LNCaP clone FGC (cell line): ENCODE data around the gene NKAP.
"Not testable (repeated sequence)": the region's sequence is repeated elsewhere in the genome, so short reads cannot be mapped to it uniquely, and the experiment has no call there.

Experiments used
- DNase-seq: peaks from one replicate; pipeline ENCODE4 v3.0.0-alpha.2; 2011; ENCODE audit warnings: low read depth
- H3K4me3 ChIP-seq: 2 replicates; pipeline ENCODE4 v1.5.1; 2011; ENCODE audit warnings: mild to moderate bottlenecking, low read depth, low read length, control low read depth
- TF ChIP-seq, protein P1 (sequence below): IDR thresholded peaks from 2 replicates; pipeline ENCODE4 v1.5.1; 2012; ENCODE audit warnings: mild to moderate bottlenecking; ENCODE audit not compliant: control insufficient read depth, insufficient read depth; ENCODE audit errors: extremely low read depth

Gene NKAP

GRCh38 chrX:119935215-119935874, 8.2 kb downstream of the NKAP start:
- no peak for DNase-seq
- TF ChIP-seq, protein P1, sequence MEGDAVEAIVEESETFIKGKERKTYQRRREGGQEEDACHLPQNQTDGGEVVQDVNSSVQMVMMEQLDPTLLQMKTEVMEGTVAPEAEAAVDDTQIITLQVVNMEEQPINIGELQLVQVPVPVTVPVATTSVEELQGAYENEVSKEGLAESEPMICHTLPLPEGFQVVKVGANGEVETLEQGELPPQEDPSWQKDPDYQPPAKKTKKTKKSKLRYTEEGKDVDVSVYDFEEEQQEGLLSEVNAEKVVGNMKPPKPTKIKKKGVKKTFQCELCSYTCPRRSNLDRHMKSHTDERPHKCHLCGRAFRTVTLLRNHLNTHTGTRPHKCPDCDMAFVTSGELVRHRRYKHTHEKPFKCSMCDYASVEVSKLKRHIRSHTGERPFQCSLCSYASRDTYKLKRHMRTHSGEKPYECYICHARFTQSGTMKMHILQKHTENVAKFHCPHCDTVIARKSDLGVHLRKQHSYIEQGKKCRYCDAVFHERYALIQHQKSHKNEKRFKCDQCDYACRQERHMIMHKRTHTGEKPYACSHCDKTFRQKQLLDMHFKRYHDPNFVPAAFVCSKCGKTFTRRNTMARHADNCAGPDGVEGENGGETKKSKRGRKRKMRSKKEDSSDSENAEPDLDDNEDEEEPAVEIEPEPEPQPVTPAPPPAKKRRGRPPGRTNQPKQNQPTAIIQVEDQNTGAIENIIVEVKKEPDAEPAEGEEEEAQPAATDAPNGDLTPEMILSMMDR: no peak
- no peak overlapping the region for H3K4me3 ChIP-seq

- H3K4me3 ChIP-seq, DNase-seq: not testable (repeated sequence)
These were observed 21.2 kb downstream of the NKAP start for GRCh38 chrX:119922391-119922790.

GRCh38 chrX:119919835-119920585, 23.5 kb downstream of the NKAP start:
- H3K4me3 ChIP-seq: no peak overlapping the region
- TF ChIP-seq, protein P1: no peak
- DNase-seq: no peak

- no peak overlapping the region for H3K4me3 ChIP-seq
- TF ChIP-seq, protein P1: no peak
- DNase-seq: no peak
These were observed 25.7 kb downstream of the NKAP start for GRCh38 chrX:119917877-119918276.

GRCh38 chrX:119916310-119916709, 27.2 kb downstream of the NKAP start:
- DNase-seq: no peak
- TF ChIP-seq, protein P1: no peak

GRCh38 chrX:119900976-119901375, 42.6 kb downstream of the NKAP start:
- TF ChIP-seq, protein P1: no peak
- no peak overlapping the region for H3K4me3 ChIP-seq
- DNase-seq: no peak

More at GRCh38 chrX:119916310-119916709, 27.2 kb downstream of the NKAP start:
- H3K4me3 ChIP-seq: no peak overlapping the region

DNA sequence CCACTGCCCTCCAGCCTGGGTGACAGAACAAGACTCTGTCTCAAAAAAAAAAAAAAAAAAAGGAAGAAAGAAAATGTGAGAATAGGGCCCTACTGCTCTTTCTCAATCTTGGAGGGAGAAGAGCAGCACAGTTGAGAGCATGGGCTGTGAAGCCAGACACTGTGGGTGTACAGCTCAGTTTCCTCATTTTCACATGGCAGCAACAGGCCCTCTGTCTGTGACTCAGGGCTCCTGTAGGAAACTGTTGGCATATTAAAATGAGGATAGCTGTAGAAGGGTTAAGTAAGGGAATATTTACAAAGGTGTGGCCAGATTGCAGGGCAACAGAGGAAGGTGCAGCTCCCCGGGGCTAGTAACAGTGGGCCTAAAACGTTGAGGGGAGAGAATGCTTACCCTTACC, 44.4 kb downstream of the NKAP start:
- no peak for DNase-seq
- H3K4me3 ChIP-seq: no peak overlapping the region
- TF ChIP-seq, protein P1: no peak
